ENCODE measurements around the gene PHOSPHO1. TPM values are rescaled to one million over a fixed set of nuclear protein-coding genes. Genes with fewer than 3 reads are reported as not detected.
A peak's percentile ranks its signal among the peaks of the same experiment; 100 is the strongest.
"Not testable (repeated sequence)": the region's sequence is repeated elsewhere in the genome, so short reads cannot be mapped to it uniquely, and the experiment has no call there.

The PHOSPHO1 gene
- not detected for total RNA-seq

- Mint-ChIP-seq H3K9me3 (no peaks in the 10 kb centered on the region), H3K4me1 (peaks cover 8% of the 10 kb centered on the region), H3K4me3 (peak within 1 kb of the TSS; percentile 80), H3K27me3 (peaks cover 7% of the 10 kb centered on the region), H3K36me3 (ENCODE audit: low read depth) (no peaks in the 10 kb centered on the region), H3K27ac (no peak within 1 kb of the TSS)
- ATAC-seq (replicated peaks) = peak; percentile 96
Observed at GRCh38 chr17:49230636-49231562, at the start of gene PHOSPHO1. Gene PHOSPHO1, minus strand, starts transcription at chr17:49230787. Its CDS starts 4,096 bp downstream, at chr17:49226691.

GRCh38 chr17:49280061-49280460 is 49.5 kb upstream of the PHOSPHO1 start:
- H3K36me3 Mint-ChIP-seq (ENCODE audit: low read depth) = no peaks in the 10 kb centered on the region
- H3K27ac Mint-ChIP-seq = no peak overlapping the region
- no peaks in the 10 kb centered on the region for H3K4me1 Mint-ChIP-seq
- no peak overlapping the region for H3K4me3 Mint-ChIP-seq
- H3K9me3 Mint-ChIP-seq = no peaks in the 10 kb centered on the region
- H3K27me3 Mint-ChIP-seq = no peaks in the 10 kb centered on the region
- no peak for ATAC-seq (replicated peaks)

- not testable (repeated sequence) for H3K36me3 Mint-ChIP-seq (ENCODE audit: low read depth); H3K27ac Mint-ChIP-seq; ATAC-seq (replicated peaks); H3K9me3 Mint-ChIP-seq; H3K4me3 Mint-ChIP-seq; H3K27me3 Mint-ChIP-seq; H3K4me1 Mint-ChIP-seq
Observed at GRCh38 chr17:49279263-49280015, 48.9 kb upstream of the PHOSPHO1 start.

- Mint-ChIP-seq H3K4me1 (no peaks in the 10 kb centered on the region), H3K36me3 (ENCODE audit: low read depth) (no peaks in the 10 kb centered on the region), H3K4me3 (no peak overlapping the region), H3K9me3 (no peaks in the 10 kb centered on the region), H3K27ac (no peak overlapping the region), H3K27me3 (no peaks in the 10 kb centered on the region)
- no peak for ATAC-seq (replicated peaks)
Observed at GRCh38 chr17:49278076-49278475, 47.5 kb upstream of the PHOSPHO1 start.

GRCh38 chr17:49277638-49278037 is 47.1 kb upstream of the PHOSPHO1 start:
- Mint-ChIP-seq H3K27ac (no peak overlapping the region), H3K36me3 (ENCODE audit: low read depth) (no peaks in the 10 kb centered on the region), H3K9me3 (no peaks in the 10 kb centered on the region), H3K27me3 (no peaks in the 10 kb centered on the region), H3K4me3 (no peak overlapping the region), H3K4me1 (no peaks in the 10 kb centered on the region)
- ATAC-seq (replicated peaks) = no peak

- H3K36me3 Mint-ChIP-seq (ENCODE audit: low read depth) = not testable (repeated sequence)
Observed at GRCh38 chr17:49275981-49276380, 45.4 kb upstream of the PHOSPHO1 start.

GRCh38 chr17:49269356-49269755 is 38.8 kb upstream of the PHOSPHO1 start:
- Mint-ChIP-seq H3K9me3 (no peaks in the 10 kb centered on the region), H3K4me3 (no peak overlapping the region), H3K27me3 (no peaks in the 10 kb centered on the region), H3K27ac (no peak overlapping the region), H3K36me3 (ENCODE audit: low read depth) (no peaks in the 10 kb centered on the region), H3K4me1 (no peaks in the 10 kb centered on the region)
- ATAC-seq (replicated peaks) = no peak

More at GRCh38 chr17:49275981-49276380, 45.4 kb upstream of the PHOSPHO1 start:
- H3K4me3 Mint-ChIP-seq; ATAC-seq (replicated peaks); H3K27ac Mint-ChIP-seq; H3K27me3 Mint-ChIP-seq; H3K9me3 Mint-ChIP-seq; H3K4me1 Mint-ChIP-seq: not testable (repeated sequence)

- no peak overlapping the region for H3K27ac Mint-ChIP-seq
Observed at GRCh38 chr17:49267912-49268311, 37.3 kb upstream of the PHOSPHO1 start.

GRCh38 chr17:49266233-49266632 is 35.6 kb upstream of the PHOSPHO1 start:
- ATAC-seq (replicated peaks) = no peak
- no peaks in the 10 kb centered on the region for H3K27me3 Mint-ChIP-seq
- H3K9me3 Mint-ChIP-seq = no peaks in the 10 kb centered on the region
- H3K4me3 Mint-ChIP-seq = no peak overlapping the region
- no peak overlapping the region for H3K27ac Mint-ChIP-seq
- no peaks in the 10 kb centered on the region for H3K4me1 Mint-ChIP-seq
- H3K36me3 Mint-ChIP-seq (ENCODE audit: low read depth) = no peaks in the 10 kb centered on the region

More at GRCh38 chr17:49267912-49268311, 37.3 kb upstream of the PHOSPHO1 start:
- H3K27me3 Mint-ChIP-seq = no peaks in the 10 kb centered on the region
- H3K4me1 Mint-ChIP-seq = no peaks in the 10 kb centered on the region
- no peak for ATAC-seq (replicated peaks)
- no peaks in the 10 kb centered on the region for H3K36me3 Mint-ChIP-seq (ENCODE audit: low read depth)
- no peak overlapping the region for H3K4me3 Mint-ChIP-seq
- no peaks in the 10 kb centered on the region for H3K9me3 Mint-ChIP-seq

- H3K4me3 Mint-ChIP-seq = peak overlapping the region; percentile 75
Observed at GRCh38 chr17:49261540-49261939, 31.0 kb upstream of the PHOSPHO1 start.

GRCh38 chr17:49260817-49261291 is 30.3 kb upstream of the PHOSPHO1 start:
- H3K4me1 Mint-ChIP-seq = peaks cover 6% of the 10 kb centered on the region
- H3K9me3 Mint-ChIP-seq = no peaks in the 10 kb centered on the region
- H3K36me3 Mint-ChIP-seq (ENCODE audit: low read depth) = no peaks in the 10 kb centered on the region
- peak overlapping the region; percentile 73 for H3K27ac Mint-ChIP-seq
- H3K27me3 Mint-ChIP-seq = no peaks in the 10 kb centered on the region
- no peak for ATAC-seq (replicated peaks)
- peak overlapping the region; percentile 75 for H3K4me3 Mint-ChIP-seq

More at GRCh38 chr17:49261540-49261939, 31.0 kb upstream of the PHOSPHO1 start:
- H3K27ac Mint-ChIP-seq; H3K27me3 Mint-ChIP-seq; H3K36me3 Mint-ChIP-seq (ENCODE audit: low read depth); H3K9me3 Mint-ChIP-seq; H3K4me1 Mint-ChIP-seq; ATAC-seq (replicated peaks): not testable (repeated sequence)

- Mint-ChIP-seq H3K9me3 (no peaks in the 10 kb centered on the region), H3K4me1 (peaks cover 6% of the 10 kb centered on the region), H3K36me3 (ENCODE audit: low read depth) (no peaks in the 10 kb centered on the region), H3K27ac (peak overlapping the region; percentile 73), H3K27me3 (no peaks in the 10 kb centered on the region), H3K4me3 (peak overlapping the region; percentile 75)
- ATAC-seq (replicated peaks) = peak; percentile 94
Observed at GRCh38 chr17:49260011-49260816, 29.6 kb upstream of the PHOSPHO1 start.

GRCh38 chr17:49259663-49260010 is 29.1 kb upstream of the PHOSPHO1 start:
- H3K4me1 Mint-ChIP-seq = peaks cover 6% of the 10 kb centered on the region
- H3K4me3 Mint-ChIP-seq = peak overlapping the region; percentile 75
- H3K27ac Mint-ChIP-seq = peak overlapping the region; percentile 73
- no peaks in the 10 kb centered on the region for H3K9me3 Mint-ChIP-seq
- no peaks in the 10 kb centered on the region for H3K36me3 Mint-ChIP-seq (ENCODE audit: low read depth)
- ATAC-seq (replicated peaks) = no peak
- H3K27me3 Mint-ChIP-seq = no peaks in the 10 kb centered on the region

- no peaks in the 10 kb centered on the region for H3K27me3 Mint-ChIP-seq
- H3K27ac Mint-ChIP-seq = no peak overlapping the region
- H3K4me1 Mint-ChIP-seq = peaks cover 6% of the 10 kb centered on the region
- ATAC-seq (replicated peaks) = no peak
- no peaks in the 10 kb centered on the region for H3K36me3 Mint-ChIP-seq (ENCODE audit: low read depth)
- no peak overlapping the region for H3K4me3 Mint-ChIP-seq
- no peaks in the 10 kb centered on the region for H3K9me3 Mint-ChIP-seq
Observed at GRCh38 chr17:49258394-49258793, 27.8 kb upstream of the PHOSPHO1 start.

All from activated T-helper 17 cell treated with anti-CD3 and anti-CD28 coated beads, Interleukin-2, amount 50 U/mL, for 72 hours (primary cell).